Measurements from ENCODE around the gene NFATC2IP. TPM values are rescaled to one million over a fixed set of nuclear protein-coding genes. Genes with fewer than 3 reads are reported as not detected.

NFATC2IP gene
- total and polyA plus RNA-seq, 2 of the 8 experiments (the other 6 are each of a cell fraction or from before 2014, with no cell fraction given): 54.4 to 71.5 TPM

DNA sequence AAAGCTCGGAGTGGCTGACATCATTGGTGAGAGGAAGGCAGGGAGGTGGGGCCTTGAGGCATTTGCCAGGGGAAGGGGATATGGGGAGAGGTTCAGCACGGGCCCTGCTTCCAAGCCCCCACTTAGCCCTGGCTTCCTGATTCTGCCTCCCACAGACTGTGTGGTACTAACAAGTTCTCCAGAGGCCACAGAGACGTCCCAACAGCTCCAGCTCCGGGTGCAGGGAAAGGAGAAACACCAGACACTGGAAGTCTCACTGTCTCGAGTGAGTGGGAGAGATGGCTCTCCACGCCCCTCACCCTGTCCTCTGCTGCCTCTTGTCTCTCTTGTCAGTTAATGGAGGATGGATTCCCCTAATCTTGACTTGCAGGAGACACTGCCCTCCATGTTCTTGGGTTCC, 8.1 kb downstream of the NFATC2IP start:
- H2BK15ac ChIP-seq (ENCODE audit: low read length): no peak overlapping the region
- no peak overlapping the region for H3K9ac ChIP-seq (replicated peaks in 1 of 4; ENCODE audit: extremely low read depth in 1 of 4, low read depth in 3 of 4, low read length in 3 of 4)
- H4K5ac ChIP-seq (ENCODE audit: insufficient read length, low read depth, low read length): no peak overlapping the region
- H4K8ac ChIP-seq (ENCODE audit: extremely low read depth, insufficient read depth, low read length): no peak overlapping the region; the same call in 1 of the 2 replicates
- FAIRE-seq (no peak), DNase-seq (ENCODE audit: low read depth in 1 of 2, low spot score in 2 of 2) (no peak)
- 99% methylated on average over 6 of the region's 6 CpGs; no CpG with 5 or more reads in 1 of the 2 experiments for WGBS, 2 experiments (ENCODE audit: extremely low coverage in 1 of 2, insufficient coverage in 1 of 2, insufficient read length in 1 of 2, insufficient replicate concordance in 2 of 2, low coverage in 1 of 2, low lambda C conversion rate in 2 of 2, missing lambda C conversion rate in 1 of 2)
- no peak overlapping the region for H4K91ac ChIP-seq (replicated peaks; ENCODE audit: insufficient read length, low read length)
- H2BK12ac ChIP-seq (ENCODE audit: low read depth, low read length): no peak overlapping the region
- no peak overlapping the region for H2BK5ac ChIP-seq (ENCODE audit: low read depth, low read length)
- ChIA-PET POLR2A (ENCODE audit: partially characterized antibody) (interaction anchor here (0.7 to 1.6 kb wide), 4 partner anchors 8 to 304 kb away, joined by 3 to 4 read pairs (median 4); no protein-coding TSS in a partner anchor), CTCF (ENCODE audit: partially characterized antibody) (no interaction called here)
- no peak overlapping the region for H2BK20ac ChIP-seq (ENCODE audit: low read length)
- no peak overlapping the region for H2AK5ac ChIP-seq (ENCODE audit: low read depth, low read length)
- no peak overlapping the region for H3K4ac ChIP-seq (replicated peaks; ENCODE audit: insufficient read length, low read depth, low read length)
- peaks cover 0 to 1% of the 10 kb centered on the region in 2 experiments; a peak in 1 of 4 replicates for H3K79me2 ChIP-seq (ENCODE audit: control insufficient read depth in 1 of 2, insufficient read depth in 2 of 2, low read length in 2 of 2)
- no peak overlapping the region for H2AFZ ChIP-seq (ENCODE audit: low read length)
- H4K20me1 ChIP-seq (replicated peaks in 1 of 2; ENCODE audit: control insufficient read depth in 1 of 2, insufficient read depth in 2 of 2, low read length in 2 of 2): peaks cover 3 to 4% of the 10 kb centered on the region in 2 experiments
- H3K79me1 ChIP-seq (ENCODE audit: low read depth, low read length): peaks cover 4% of the 10 kb centered on the region
- no peaks in the 10 kb centered on the region for H3K9me3 ChIP-seq (ENCODE audit: insufficient read depth in 2 of 2, low read depth in 1 of 2, low read length in 1 of 2)
- no peak overlapping the region for H3K4me2 ChIP-seq (ENCODE audit: insufficient read depth in 1 of 2, low read depth in 2 of 2, low read length in 2 of 2)
- no peak overlapping the region for H3K56ac ChIP-seq (replicated peaks; ENCODE audit: insufficient read length, low read depth, low read length)
- H3K4me3 ChIP-seq (ENCODE audit: extremely low read depth in 1 of 4, insufficient read depth in 2 of 4, low read depth in 3 of 4, low read length in 4 of 4): no peak overlapping the region
- H2BK120ac ChIP-seq (replicated peaks; ENCODE audit: low read depth, low read length): no peak overlapping the region
- H3K23me2 ChIP-seq (ENCODE audit: low read depth, low read length): no peaks in the 10 kb centered on the region
- H3K14ac ChIP-seq (ENCODE audit: insufficient read length): no peak overlapping the region
- H3K23ac ChIP-seq (ENCODE audit: insufficient read length): no peak overlapping the region
- no peak overlapping the region for H3K27ac ChIP-seq (ENCODE audit: low read depth, low read length)
- H3K36me3 ChIP-seq (ENCODE audit: control insufficient read depth in 2 of 4, insufficient read depth in 4 of 4, low read length in 3 of 4): peaks cover 32 to 78% (median 65%) of the 10 kb centered on the region in 4 experiments
- H3K27me3 ChIP-seq (replicated peaks in 1 of 4; ENCODE audit: control insufficient read depth in 3 of 4, extremely low read depth in 1 of 4, insufficient read depth in 3 of 4, low read length in 3 of 4): no peaks in the 10 kb centered on the region
- H3K4me1 ChIP-seq (replicated peaks in 1 of 4; ENCODE audit: control insufficient read depth in 3 of 4, insufficient read depth in 4 of 4, low read length in 3 of 4): no peaks in the 10 kb centered on the region
- no peak overlapping the region for H3K18ac ChIP-seq (ENCODE audit: extremely low read depth, low read length)
- no peak for TF ChIP-seq TAF1 (IDR thresholded peaks at IDR 0.05; ENCODE audit: low read depth, low read length)
- TF ChIP-seq TCF12 (IDR thresholded peaks at IDR 0.05; ENCODE audit: low read depth, low read length): no peak
- no peak for TF ChIP-seq EGR1 (IDR thresholded peaks at IDR 0.05; ENCODE audit: borderline replicate concordance, low read depth, low read length)
- no peak for TF ChIP-seq SP4 (IDR thresholded peaks at IDR 0.05; ENCODE audit: low read length)
- TF ChIP-seq, protein P1, sequence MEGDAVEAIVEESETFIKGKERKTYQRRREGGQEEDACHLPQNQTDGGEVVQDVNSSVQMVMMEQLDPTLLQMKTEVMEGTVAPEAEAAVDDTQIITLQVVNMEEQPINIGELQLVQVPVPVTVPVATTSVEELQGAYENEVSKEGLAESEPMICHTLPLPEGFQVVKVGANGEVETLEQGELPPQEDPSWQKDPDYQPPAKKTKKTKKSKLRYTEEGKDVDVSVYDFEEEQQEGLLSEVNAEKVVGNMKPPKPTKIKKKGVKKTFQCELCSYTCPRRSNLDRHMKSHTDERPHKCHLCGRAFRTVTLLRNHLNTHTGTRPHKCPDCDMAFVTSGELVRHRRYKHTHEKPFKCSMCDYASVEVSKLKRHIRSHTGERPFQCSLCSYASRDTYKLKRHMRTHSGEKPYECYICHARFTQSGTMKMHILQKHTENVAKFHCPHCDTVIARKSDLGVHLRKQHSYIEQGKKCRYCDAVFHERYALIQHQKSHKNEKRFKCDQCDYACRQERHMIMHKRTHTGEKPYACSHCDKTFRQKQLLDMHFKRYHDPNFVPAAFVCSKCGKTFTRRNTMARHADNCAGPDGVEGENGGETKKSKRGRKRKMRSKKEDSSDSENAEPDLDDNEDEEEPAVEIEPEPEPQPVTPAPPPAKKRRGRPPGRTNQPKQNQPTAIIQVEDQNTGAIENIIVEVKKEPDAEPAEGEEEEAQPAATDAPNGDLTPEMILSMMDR (IDR thresholded peaks at IDR 0.05; ENCODE audit: control extremely low read depth in 1 of 3, insufficient read depth in 1 of 3, low read depth in 1 of 3, low read length in 3 of 3): no peak
- no peak for TF ChIP-seq MAX (IDR thresholded peaks at IDR 0.05)
- TF ChIP-seq KDM5A (IDR thresholded peaks at IDR 0.05; ENCODE audit: low read length): no peak
- no peak for TF ChIP-seq FOSL1 (IDR thresholded peaks at IDR 0.05; ENCODE audit: insufficient read depth, low read depth, low read length)
- no peak for TF ChIP-seq YY1 (IDR thresholded peaks at IDR 0.05; ENCODE audit: low read depth, low read length)
- no peak for TF ChIP-seq SP2 (IDR thresholded peaks at IDR 0.05; ENCODE audit: low read length)
- TF ChIP-seq CEBPB (IDR thresholded peaks at IDR 0.05; ENCODE audit: low read depth, low read length): no peak
- TF ChIP-seq BCL11A (IDR thresholded peaks at IDR 0.05; ENCODE audit: low read depth in 2 of 2, low read length in 2 of 2): no peak
- no peak for TF ChIP-seq RBBP5 (IDR thresholded peaks at IDR 0.05; ENCODE audit: borderline replicate concordance, low read depth, low read length)

All from H1 (cell line).